GM12878 (cell line): Measurements from ENCODE around the gene IFT122. TPM values are rescaled to one million over a fixed set of nuclear protein-coding genes. Genes with fewer than 3 reads are reported as not detected.
A peak's percentile ranks its signal among the peaks of the same experiment; 100 is the strongest.

Source experiments
- BHLHE40 ChIP-seq, 2 experiments: fragments of 450-650 bp in 1 of 2; IDR thresholded peaks; 2 replicates each; pipeline ENCODE4 v1.6.1; 2011 to 2017; ENCODE audit warnings: low read depth in 2 of 2, borderline replicate concordance in 1 of 2, improper control_type of control experiment in 1 of 2, low read length in 1 of 2, mild to moderate bottlenecking in 1 of 2
- CREM ChIP-seq: IDR thresholded peaks from 2 replicates; pipeline ENCODE4 v1.6.1; 2014; ENCODE audit warnings: antibody characterized with exemption, low read depth
- GABPA ChIP-seq: IDR thresholded peaks from 2 replicates; pipeline ENCODE4 v1.6.1; 2014; ENCODE audit warnings: antibody characterized with exemption, low read depth, mild to moderate bottlenecking, inconsistent platforms
- HDAC6 ChIP-seq: fragments of 200-600 bp; sonication (generic); IDR thresholded peaks from one replicate; pipeline ENCODE4 v1.8.0; 2017; ENCODE audit warnings: antibody characterized with exemption; ENCODE audit not compliant: unreplicated experiment
- JUND ChIP-seq: IDR thresholded peaks from 2 replicates; pipeline ENCODE4 v1.6.1; 2012; ENCODE audit warnings: low read depth, mild to moderate bottlenecking, low read length, improper control_type of control experiment, moderate library complexity
- KAT2A ChIP-seq: conservative IDR thresholded peaks from 2 replicates; pipeline ENCODE4 v1.6.1; 2011; ENCODE audit warnings: low read depth, low read length; ENCODE audit not compliant: control insufficient read depth
- MEF2B ChIP-seq: fragments of 450-650 bp; IDR thresholded peaks from 2 replicates; pipeline ENCODE4 v1.6.1; 2018; ENCODE audit warnings: mild to moderate bottlenecking, moderate library complexity; ENCODE audit not compliant: partially characterized antibody, poor library complexity, severe bottlenecking
- MTA2 ChIP-seq: fragments of 450-650 bp; IDR thresholded peaks from 2 replicates; pipeline ENCODE4 v1.6.1; 2016; ENCODE audit warnings: low read depth, mild to moderate bottlenecking, moderate library complexity
- RAD51 ChIP-seq: fragments of 450-650 bp; IDR thresholded peaks from 2 replicates; pipeline ENCODE4 v1.6.1; 2016; ENCODE audit warnings: moderate library complexity, mild to moderate bottlenecking, inconsistent platforms
- RELA ChIP-seq: fragments of 450-650 bp; IDR thresholded peaks from 2 replicates; pipeline ENCODE4 v1.8.0; 2014; ENCODE audit warnings: borderline replicate concordance; ENCODE audit not compliant: partially characterized antibody
- SMAD1 ChIP-seq: fragments of 450-650 bp; IDR thresholded peaks from 2 replicates; pipeline ENCODE4 v1.6.1; 2018; ENCODE audit warnings: mild to moderate bottlenecking, low read depth; ENCODE audit not compliant: partially characterized antibody
- STAT1 ChIP-seq: fragments of 450-650 bp; conservative IDR thresholded peaks from 2 replicates; pipeline ENCODE4 v1.6.1; 2014; ENCODE audit warnings: antibody characterized with exemption, mild to moderate bottlenecking
- STAT3 ChIP-seq: IDR thresholded peaks from 2 replicates; pipeline ENCODE4 v1.6.1; 2011; ENCODE audit warnings: low read depth, low read length, improper control_type of control experiment
- SUZ12 ChIP-seq: fragments of 200-600 bp; sonication (generic); IDR thresholded peaks from one replicate; pipeline ENCODE4 v1.6.1; 2018; ENCODE audit warnings: antibody characterized with exemption, mild to moderate bottlenecking; ENCODE audit not compliant: unreplicated experiment
- ZZZ3 ChIP-seq: IDR thresholded peaks from 2 replicates; pipeline ENCODE4 v1.6.1; 2011; ENCODE audit warnings: low read depth; ENCODE audit not compliant: control insufficient read depth, insufficient read length
- polyA plus RNA-seq, 11 experiments: library from polyadenylated mRNA; depleted of rRNA in 4 of 11; unstranded in 6 of 11; stranded (reverse) in 5 of 11; fragments of >200 nt; fragmentation: Nextera tagmentation in 4 of 11; fragmentation: Illumina TruSeq in 1 of 11; extraction: Ambion mirVana in 4 of 11; extraction: Trizol in 1 of 11; gene quantifications; 1 replicate in 1 of 11; 2 replicates in 10 of 11; pipeline versions ENCODE4 v1.2.1 to v1.2.3, GENCODE V29; 2011 to 2016; ENCODE audit warnings: inconsistent platforms in 2 of 11, missing spikeins in 2 of 11, low read depth in 1 of 11
- total RNA-seq, 4 experiments: library from RNA; depleted of rRNA in 3 of 4; stranded (reverse); fragments of >200 nt in 3 of 4; fragmentation: Illumina TruSeq in 1 of 4; extraction: Trizol in 1 of 4; gene quantifications; 2 replicates each; pipeline versions ENCODE4 v1.2.1 to v1.2.3, GENCODE V29; 2013 to 2021
- TF ChIP-seq, protein P1 (sequence below): IDR thresholded peaks from 2 replicates; pipeline ENCODE4 v1.6.1; 2011; ENCODE audit warnings: borderline replicate concordance, low read depth, mild to moderate bottlenecking, moderate library complexity, mixed read lengths, low read length; ENCODE audit not compliant: insufficient read depth; ENCODE audit errors: extremely low read length
- TF ChIP-seq, protein P2 (sequence below): fragments of 450-650 bp; IDR thresholded peaks from 2 replicates; pipeline ENCODE4 v1.6.1; 2017; ENCODE audit warnings: antibody characterized with exemption, mild to moderate bottlenecking, moderate library complexity

The IFT122 gene
- total and polyA plus RNA-seq, 10 of the 15 experiments (the other 5 are each of a cell fraction or from before 2014, with no cell fraction given): 1.8 to 19.2 (median 8.4) TPM

- TF ChIP-seq RAD51 (0 out of 2 replicates have a peak, but pooled peaks have one; percentile 22), MEF2B (peak; percentile 87), SMAD1 (no peak), ZZZ3 (no peak), GABPA (no peak), MTA2 (peak; percentile 91), CREM (peak; percentile 81; the same call in 1 of the 2 replicates), HDAC6 (no peak), JUND (peak; percentile 27; the same call in 1 of the 2 replicates), BHLHE40 (IDR thresholded peaks at IDR 0.05; ENCODE audit: borderline replicate concordance in 1 of 2, low read depth in 2 of 2, low read length in 1 of 2) (peak in 1 of 2 experiments; percentile 43; a peak in 1 of 4 replicates), STAT3 (no peak), KAT2A (no peak), STAT1 (no peak), RELA (peak; percentile 49), SUZ12 (no peak)
- TF ChIP-seq, protein P1, sequence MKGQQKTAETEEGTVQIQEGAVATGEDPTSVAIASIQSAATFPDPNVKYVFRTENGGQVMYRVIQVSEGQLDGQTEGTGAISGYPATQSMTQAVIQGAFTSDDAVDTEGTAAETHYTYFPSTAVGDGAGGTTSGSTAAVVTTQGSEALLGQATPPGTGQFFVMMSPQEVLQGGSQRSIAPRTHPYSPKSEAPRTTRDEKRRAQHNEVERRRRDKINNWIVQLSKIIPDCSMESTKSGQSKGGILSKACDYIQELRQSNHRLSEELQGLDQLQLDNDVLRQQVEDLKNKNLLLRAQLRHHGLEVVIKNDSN: no peak
- TF ChIP-seq, protein P2, sequence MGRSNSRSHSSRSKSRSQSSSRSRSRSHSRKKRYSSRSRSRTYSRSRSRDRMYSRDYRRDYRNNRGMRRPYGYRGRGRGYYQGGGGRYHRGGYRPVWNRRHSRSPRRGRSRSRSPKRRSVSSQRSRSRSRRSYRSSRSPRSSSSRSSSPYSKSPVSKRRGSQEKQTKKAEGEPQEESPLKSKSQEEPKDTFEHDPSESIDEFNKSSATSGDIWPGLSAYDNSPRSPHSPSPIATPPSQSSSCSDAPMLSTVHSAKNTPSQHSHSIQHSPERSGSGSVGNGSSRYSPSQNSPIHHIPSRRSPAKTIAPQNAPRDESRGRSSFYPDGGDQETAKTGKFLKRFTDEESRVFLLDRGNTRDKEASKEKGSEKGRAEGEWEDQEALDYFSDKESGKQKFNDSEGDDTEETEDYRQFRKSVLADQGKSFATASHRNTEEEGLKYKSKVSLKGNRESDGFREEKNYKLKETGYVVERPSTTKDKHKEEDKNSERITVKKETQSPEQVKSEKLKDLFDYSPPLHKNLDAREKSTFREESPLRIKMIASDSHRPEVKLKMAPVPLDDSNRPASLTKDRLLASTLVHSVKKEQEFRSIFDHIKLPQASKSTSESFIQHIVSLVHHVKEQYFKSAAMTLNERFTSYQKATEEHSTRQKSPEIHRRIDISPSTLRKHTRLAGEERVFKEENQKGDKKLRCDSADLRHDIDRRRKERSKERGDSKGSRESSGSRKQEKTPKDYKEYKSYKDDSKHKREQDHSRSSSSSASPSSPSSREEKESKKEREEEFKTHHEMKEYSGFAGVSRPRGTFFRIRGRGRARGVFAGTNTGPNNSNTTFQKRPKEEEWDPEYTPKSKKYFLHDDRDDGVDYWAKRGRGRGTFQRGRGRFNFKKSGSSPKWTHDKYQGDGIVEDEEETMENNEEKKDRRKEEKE: no peak
Measured at GRCh38 chr3:129413687-129414506, 26.1 kb upstream of the IFT122 start (continued).
